Body of pancreas (tissue), 4 donors: ENCODE results near the gene PRR20E. TPM values are rescaled to one million over a fixed set of nuclear protein-coding genes. Genes with fewer than 3 reads are reported as not detected.

Source experiments
- ATAC-seq: fragments of 150-250 bp; one replicate; pipeline ENCODE4 v1.9.1; 2016
- DNase-seq, 4 donors: peaks; one replicate each; pipeline ENCODE4 v3.0.0-alpha.2; 2019
- H3K27ac ChIP-seq, 4 donors: fragments of 200-600 bp; sonication (generic); 1 replicate in 3 of 4; 2 replicates in 1 of 4; pipeline versions ENCODE4 v1.5.1 to v1.6.1; 2016 to 2019; ENCODE audit warnings: mild to moderate bottlenecking in 1 of 4, mixed read lengths in 1 of 4, moderate library complexity in 1 of 4
- H3K27me3 ChIP-seq, 2 donors: fragments of 200-600 bp; sonication (generic); one replicate each; pipeline ENCODE4 v1.6.0; 2016; ENCODE audit warnings: mild to moderate bottlenecking in 1 of 2
- H3K36me3 ChIP-seq, 2 donors: fragments of 200-600 bp; sonication (generic); replicated peaks in 1 of 2; 2 replicates each; pipeline ENCODE4 v1.5.1; 2016; ENCODE audit warnings: low read depth in 2 of 2; ENCODE audit not compliant: insufficient read depth in 1 of 2
- H3K4me1 ChIP-seq: fragments of 200-600 bp; sonication (generic); one replicate; pipeline ENCODE4 v1.6.0; 2016
- H3K4me3 ChIP-seq, 2 donors: fragments of 200-600 bp; sonication (generic); 1 replicate in 1 of 2; 2 replicates in 1 of 2; pipeline ENCODE4 v1.5.1; 2016 to 2019
- H3K9me3 ChIP-seq, 3 donors: fragments of 200-600 bp; sonication (generic); 1 replicate in 2 of 3; 2 replicates in 1 of 3; pipeline ENCODE4 v1.5.1; 2016
- CTCF ChIP-seq, 7 experiments: fragments of 450-650 bp in 4 of 7; fragments of 200-600 bp in 3 of 7; sonication (generic) in 3 of 7; IDR thresholded peaks; one replicate each; pipeline ENCODE4 v1.5.1; 2016 to 2019; ENCODE audit warnings: antibody characterized with exemption in 7 of 7
- POLR2A ChIP-seq, 3 donors: fragments of 450-650 bp; IDR thresholded peaks; one replicate each; pipeline ENCODE4 v1.6.1; 2016; ENCODE audit warnings: antibody characterized with exemption in 3 of 3, mild to moderate bottlenecking in 2 of 3
- WGBS, 2 donors: methylation state at CpG; one replicate each; pipeline ENCODE4 v1.1.5; 2017; 5-methylcytosine and 5-hydroxymethylcytosine counted together
- intact Hi-C: fragments of 100-400 bp; cut with DNase I; formaldehyde crosslinking; loops from one replicate; pipeline ENCODE4 v1.15.1; 2023
- small RNA-seq: library from RNA; depleted of rRNA; stranded (forward); fragments of <200 nt; gene quantifications from one replicate; pipeline ENCODE3, GENCODE V24; 2016
- total RNA-seq, 2 donors: library from RNA; depleted of rRNA; stranded (reverse); fragments of >200 nt; gene quantifications; one replicate each; pipeline ENCODE4 v1.1.0, GENCODE V29; 2016

The PRR20E gene
- total RNA-seq, 2 donors from 2014 or later, result not detected

DNA sequence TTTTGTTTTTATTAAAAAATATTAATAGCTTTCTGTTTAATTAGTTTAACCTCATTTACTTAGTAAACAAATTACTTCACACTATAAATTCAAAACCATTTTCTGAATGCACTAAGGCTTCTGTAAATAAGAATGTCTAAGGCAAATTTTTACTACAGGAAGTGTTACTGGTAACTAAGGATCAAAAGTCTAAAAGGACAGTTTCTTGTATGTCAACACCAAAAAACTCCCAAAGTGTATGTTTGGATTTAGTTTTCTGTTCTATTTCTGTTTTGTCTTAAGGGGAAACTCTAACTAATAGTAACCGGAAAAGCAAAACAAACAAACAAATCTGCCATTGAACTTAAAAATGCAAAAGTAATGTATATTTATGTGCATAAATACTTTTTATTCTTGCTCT lies 24.7 kb downstream of the PRR20E start:
- DNase-seq, result no peak
- H3K4me1 ChIP-seq, result no peaks in the 10 kb centered on the region
- no peaks in the 10 kb centered on the region for H3K9me3 ChIP-seq
- 72 to 75% methylated on average over 1 of the region's 1 CpG for WGBS, 2 donors
- H3K27me3 ChIP-seq, result no peaks in the 10 kb centered on the region
- no peaks in the 10 kb centered on the region for H3K36me3 ChIP-seq
- no peak for ATAC-seq
- intact Hi-C loops, result no loop called here
- TF ChIP-seq CTCF (IDR thresholded peaks at IDR 0.05) (no peak), POLR2A (IDR thresholded peaks at IDR 0.05) (no peak)
- no peak overlapping the region for H3K4me3 ChIP-seq
- no peak overlapping the region for H3K27ac ChIP-seq

GRCh38 chr13:57212989-57213388 lies 46.0 kb downstream of the PRR20E start:
- DNase-seq (no peak), ATAC-seq (no peak)
- no peaks in the 10 kb centered on the region for H3K36me3 ChIP-seq
- H3K27ac ChIP-seq, result no peak overlapping the region
- H3K4me1 ChIP-seq, result no peaks in the 10 kb centered on the region
- 88 to 91% methylated on average over 1 of the region's 1 CpG for WGBS, 2 donors
- H3K9me3 ChIP-seq, result no peaks in the 10 kb centered on the region
- no peak overlapping the region for H3K4me3 ChIP-seq
- no peak for TF ChIP-seq CTCF (IDR thresholded peaks at IDR 0.05)
- no peak for TF ChIP-seq POLR2A (IDR thresholded peaks at IDR 0.05)
- intact Hi-C loops, result no loop called here
- H3K27me3 ChIP-seq, result no peaks in the 10 kb centered on the region

Small RNA genes within 50 kb of the gene (small RNA-seq; reads per million reads assigned to genes)
- not detected for gene PRR20FP

Other genes with a start within 250 kb of the PRR20E start
- gene PRR20A, start 26.3 kb upstream of the PRR20E start, total RNA-seq, result not detected
- not detected for gene PRR20B, start 19.7 kb upstream of the PRR20E start, total RNA-seq
- not detected for gene PRR20C, start 13.1 kb upstream of the PRR20E start, total RNA-seq
- gene PRR20D, start 6.6 kb upstream of the PRR20E start, total RNA-seq, result not detected